Measurements from ENCODE around the gene ETV5.

The ETV5 gene

GRCh38 chr3:186108941-186109865 is at the start of gene ETV5:
Gene ETV5 (minus strand): TSS chr3:186109089. CDS start chr3:186105868, 3,221 bp downstream.
- peak; percentile 99 for DNase-seq (ENCODE audit: low spot score)

- DNase-seq (ENCODE audit: low spot score): no peak
These were observed 45.8 kb upstream of the ETV5 start for GRCh38 chr3:186154641-186155040.

GRCh38 chr3:186152889-186153292 is 44.0 kb upstream of the ETV5 start:
- DNase-seq (ENCODE audit: low spot score): no peak

GRCh38 chr3:186152361-186152798 is 43.5 kb upstream of the ETV5 start:
- no peak for DNase-seq (ENCODE audit: low spot score)

- DNase-seq (ENCODE audit: low spot score): no peak
These were observed 42.4 kb upstream of the ETV5 start for GRCh38 chr3:186151077-186151971.

GRCh38 chr3:186150041-186150830 is 41.3 kb upstream of the ETV5 start:
- DNase-seq (ENCODE audit: low spot score): no peak

- DNase-seq (ENCODE audit: low spot score): no peak
These were observed 40.6 kb upstream of the ETV5 start for GRCh38 chr3:186149319-186149960.

- no peak for DNase-seq (ENCODE audit: low spot score)
These were observed 35.4 kb upstream of the ETV5 start for GRCh38 chr3:186144257-186144656.

GRCh38 chr3:186143250-186143649 is 34.4 kb upstream of the ETV5 start:
- DNase-seq (ENCODE audit: low spot score): no peak

GRCh38 chr3:186142393-186142932 is 33.6 kb upstream of the ETV5 start:
- DNase-seq (ENCODE audit: low spot score): no peak

- no peak for DNase-seq (ENCODE audit: low spot score)
These were observed 32.9 kb upstream of the ETV5 start for GRCh38 chr3:186141790-186142189.

GRCh38 chr3:186138272-186138981 is 29.5 kb upstream of the ETV5 start:
- no peak for DNase-seq (ENCODE audit: low spot score)

- no peak for DNase-seq (ENCODE audit: low spot score)
These were observed 28.3 kb upstream of the ETV5 start for GRCh38 chr3:186137051-186137685.

GRCh38 chr3:186133980-186134379 is 25.1 kb upstream of the ETV5 start:
- DNase-seq (ENCODE audit: low spot score): no peak

GRCh38 chr3:186132487-186132886 is 23.6 kb upstream of the ETV5 start:
- no peak for DNase-seq (ENCODE audit: low spot score)

GRCh38 chr3:186129206-186129605 is 20.3 kb upstream of the ETV5 start:
- no peak for DNase-seq (ENCODE audit: low spot score)

GRCh38 chr3:186128158-186128557 is 19.3 kb upstream of the ETV5 start:
- DNase-seq (ENCODE audit: low spot score): no peak

GRCh38 chr3:186127463-186127862 is 18.6 kb upstream of the ETV5 start:
- no peak for DNase-seq (ENCODE audit: low spot score)

GRCh38 chr3:186125118-186125517 is 16.2 kb upstream of the ETV5 start:
- DNase-seq (ENCODE audit: low spot score): no peak

GRCh38 chr3:186124592-186124991 is 15.7 kb upstream of the ETV5 start:
- no peak for DNase-seq (ENCODE audit: low spot score)

Measured in COLO829 (cell line).